Measurements from ENCODE around the gene GRID1.

The GRID1 gene

GRCh38 chr10:86366033-86366901 lies at the start of gene GRID1:
TSS of gene GRID1 (minus strand) at chr10:86366795.
- DNase-seq = no peak

DNA sequence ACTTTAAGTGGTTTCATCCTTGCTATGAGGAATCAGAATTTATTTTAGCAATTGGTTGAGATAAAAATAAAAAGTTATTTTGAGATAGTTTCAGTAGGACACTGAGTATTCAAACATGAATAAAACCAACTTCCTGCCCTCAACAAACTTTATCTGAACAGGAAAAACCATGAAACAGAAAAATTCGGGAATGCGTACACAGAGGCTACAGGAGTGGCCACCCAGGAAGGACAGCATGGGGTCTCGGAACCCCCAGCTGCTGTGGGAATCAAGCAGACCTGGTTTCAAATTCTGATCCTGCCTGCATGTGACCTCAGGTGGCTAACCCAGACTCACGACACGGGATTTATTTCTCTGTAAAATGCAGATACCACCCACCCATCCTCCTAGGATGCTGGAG lies 49.0 kb upstream of the GRID1 start:
- no peak for DNase-seq

GRCh38 chr10:86415116-86415515 lies 48.5 kb upstream of the GRID1 start:
- DNase-seq = no peak

- no peak for DNase-seq
Measured at GRCh38 chr10:86413046-86413728, 46.6 kb upstream of the GRID1 start.

- DNase-seq = no peak
Measured at GRCh38 chr10:86411852-86412560, 45.4 kb upstream of the GRID1 start.

- DNase-seq = no peak
Measured at GRCh38 chr10:86411281-86411841, 44.8 kb upstream of the GRID1 start.

GRCh38 chr10:86410542-86411124 lies 44.0 kb upstream of the GRID1 start:
- no peak for DNase-seq

DNA sequence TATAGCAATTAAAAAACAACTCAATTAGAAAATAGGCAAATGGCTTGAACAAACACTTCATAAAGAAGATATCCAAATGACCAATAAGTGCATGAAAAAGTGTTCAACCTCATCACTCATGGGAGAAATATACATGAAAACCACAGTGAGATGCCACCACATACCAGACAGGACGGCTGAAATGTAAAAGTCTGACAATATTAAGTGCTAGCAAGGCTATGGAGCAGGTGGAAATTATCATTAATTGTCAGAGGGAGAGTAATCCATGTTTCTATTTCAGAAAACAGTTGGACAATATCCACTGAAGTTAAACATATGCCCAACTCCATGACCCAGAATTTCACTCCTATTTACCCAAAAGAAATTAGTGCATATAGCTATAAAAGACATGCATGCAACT lies 42.6 kb upstream of the GRID1 start:
- no peak for DNase-seq

GRCh38 chr10:86403183-86403797 lies 36.7 kb upstream of the GRID1 start:
- no peak for DNase-seq

DNA sequence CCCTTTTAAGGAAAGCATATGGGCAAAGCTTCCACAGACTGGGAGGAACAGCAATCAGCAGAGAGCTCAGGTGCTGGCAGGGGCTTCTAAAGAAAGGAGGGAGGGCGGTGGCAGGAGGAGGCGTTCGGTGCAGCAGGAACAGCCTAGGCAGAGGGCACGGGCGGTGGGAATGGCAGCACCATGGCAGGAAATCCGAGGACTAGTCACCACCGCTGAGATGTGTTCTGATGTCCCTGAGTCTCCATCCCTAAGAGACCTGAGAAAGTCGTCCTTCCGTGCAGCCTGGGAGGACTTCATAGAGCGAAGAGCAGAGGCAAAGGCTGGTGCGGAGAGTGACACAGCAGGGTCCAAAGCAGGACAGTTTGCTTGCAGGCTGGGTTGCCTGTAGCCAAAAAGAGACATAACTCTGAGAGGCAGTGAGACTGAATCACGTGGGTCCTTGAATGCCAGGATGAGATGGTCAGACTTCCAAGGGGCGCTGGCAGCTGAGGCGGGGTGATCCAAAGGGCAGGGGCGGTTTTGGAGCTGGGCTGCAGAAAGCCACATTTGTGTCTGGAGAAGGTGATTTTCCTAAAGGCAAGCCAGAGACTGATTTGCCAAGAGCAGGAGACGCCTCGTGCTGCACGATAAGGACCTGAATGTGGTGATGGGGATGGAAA lies 35.8 kb upstream of the GRID1 start:
- DNase-seq = no peak

- no peak for DNase-seq
Measured at GRCh38 chr10:86401588-86402282, 35.1 kb upstream of the GRID1 start.

DNA sequence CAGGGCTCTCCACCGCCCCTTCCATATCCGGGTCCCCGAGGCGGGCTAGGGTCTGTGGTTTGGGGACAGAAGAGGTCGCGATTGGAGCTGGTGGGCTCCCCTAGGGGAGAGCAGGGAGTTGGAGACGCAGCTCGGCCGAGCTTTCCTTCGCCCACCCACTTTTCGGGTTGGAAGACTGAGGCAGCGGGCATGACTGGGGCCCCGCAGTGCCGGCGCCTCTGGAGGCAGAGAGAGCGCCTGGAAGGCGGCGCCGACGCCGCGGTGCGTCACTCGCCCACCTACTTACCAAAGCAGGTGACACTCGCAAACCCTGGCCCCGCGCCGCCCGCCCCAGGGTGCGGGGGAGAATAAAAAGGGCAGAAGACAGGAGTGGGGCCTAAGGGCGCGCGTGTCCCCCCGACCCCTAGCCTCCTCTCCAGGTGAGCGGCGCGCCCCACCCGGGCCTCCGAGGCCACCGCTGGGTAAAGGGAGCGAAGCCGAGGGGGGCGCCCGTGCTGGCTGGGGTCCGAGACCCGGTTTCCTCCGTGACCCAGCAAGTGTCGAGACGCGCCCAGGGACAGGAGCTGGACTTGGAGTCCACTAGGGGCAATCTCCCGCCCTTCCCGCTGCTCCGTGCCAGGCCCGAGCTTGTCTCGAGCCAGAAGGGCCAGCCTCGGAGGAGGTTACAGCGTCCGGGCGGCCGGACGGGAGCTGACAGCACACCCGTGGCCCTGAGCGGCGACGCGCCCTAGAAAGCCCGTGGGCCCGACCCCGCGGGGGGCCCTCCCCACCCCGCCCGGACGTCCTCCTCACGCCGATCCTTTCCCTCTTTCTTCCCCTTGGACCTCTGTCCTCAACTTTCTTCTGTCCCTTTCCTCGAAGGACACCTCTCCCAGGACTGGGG lies 34.4 kb upstream of the GRID1 start:
- no peak for DNase-seq

GRCh38 chr10:86399879-86400704 lies 33.5 kb upstream of the GRID1 start:
- peak; percentile 69 for DNase-seq

DNA sequence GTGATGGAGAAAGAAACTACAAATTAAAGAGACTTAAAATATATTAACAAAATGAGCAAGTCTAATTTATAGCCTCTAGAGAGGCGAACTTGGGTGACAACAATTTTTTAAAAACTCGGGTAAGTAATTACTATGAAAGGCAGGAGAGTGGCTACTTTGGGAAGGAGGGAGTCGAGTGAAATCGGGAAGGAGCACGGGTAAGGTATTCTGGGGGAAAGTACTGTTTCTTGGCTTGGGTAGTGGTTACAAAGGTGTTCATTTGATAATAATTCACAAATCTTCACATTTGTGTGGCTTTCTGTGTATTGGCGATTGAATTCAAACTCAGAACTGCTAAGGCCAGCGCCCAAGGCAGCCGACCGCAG lies 32.9 kb upstream of the GRID1 start:
- no peak for DNase-seq

GRCh38 chr10:86397120-86397519 lies 30.5 kb upstream of the GRID1 start:
- no peak for DNase-seq

DNA sequence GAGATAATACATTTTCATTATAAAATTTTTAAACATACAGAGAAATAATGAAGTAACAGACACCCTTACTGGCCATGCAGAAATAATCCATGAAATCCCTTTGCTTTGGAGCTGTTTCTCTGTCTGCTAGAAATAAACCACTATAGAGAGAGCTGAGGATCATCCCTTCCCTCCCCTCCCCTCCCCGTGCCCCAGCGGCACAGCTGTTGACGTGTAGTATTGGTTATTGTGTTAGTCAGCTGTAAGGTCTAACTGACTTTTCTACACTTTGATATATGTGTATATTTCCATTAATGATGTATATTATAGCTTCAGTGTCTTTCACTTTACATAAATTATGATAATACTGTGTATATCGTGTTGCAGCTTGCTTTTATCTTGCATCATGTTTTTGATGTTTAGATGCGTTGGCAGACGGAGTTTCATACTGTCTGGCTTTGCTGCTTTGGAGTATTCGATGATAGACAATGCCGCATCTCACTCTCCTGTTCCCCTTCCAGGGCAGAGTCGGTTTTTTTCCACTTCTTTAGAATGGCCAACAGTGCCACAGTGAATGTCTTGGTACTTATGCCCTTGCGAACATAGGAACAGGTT lies 27.4 kb upstream of the GRID1 start:
- no peak for DNase-seq

DNA sequence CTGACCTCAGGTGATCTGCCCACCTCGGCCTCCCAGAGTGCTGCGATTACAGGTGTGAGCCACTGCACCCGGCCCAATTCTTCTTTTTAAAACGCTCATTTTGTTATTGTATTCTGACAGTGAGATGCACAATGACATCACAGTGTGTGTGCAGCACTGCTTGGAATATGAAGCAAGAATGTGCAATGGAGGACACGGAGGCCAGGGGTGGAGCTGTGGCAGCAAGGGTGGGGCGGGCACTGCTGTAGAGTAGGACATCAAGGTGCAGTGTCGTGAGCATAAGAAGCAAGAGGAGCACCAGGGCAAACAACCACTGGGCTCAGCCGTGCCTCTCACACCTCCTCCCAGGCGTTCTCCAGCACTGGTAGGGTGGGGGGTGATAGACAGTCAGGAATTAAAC lies 26.8 kb upstream of the GRID1 start:
- DNase-seq = no peak

DNA sequence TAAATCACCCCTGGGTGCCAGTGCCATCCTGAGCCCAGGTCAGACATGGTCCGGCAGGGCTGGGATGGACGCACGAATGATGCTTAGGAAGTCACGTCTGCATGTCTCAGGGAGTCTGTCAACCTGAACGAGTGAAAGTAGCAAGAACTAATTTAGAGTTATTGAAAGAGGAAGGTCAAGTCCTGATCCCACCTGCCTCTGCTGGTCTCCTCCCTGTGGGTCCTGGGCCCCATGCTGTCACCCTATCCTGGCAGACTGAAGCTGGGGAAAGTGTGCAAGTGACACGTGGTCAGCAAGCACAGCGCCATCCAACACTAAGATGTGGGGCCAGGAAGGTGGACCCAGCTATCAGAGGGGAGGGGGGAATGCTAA lies 26.1 kb upstream of the GRID1 start:
- DNase-seq = no peak
